GM12875 (cell line): ENCODE results near the gene PNLIPRP2.

Source experiments
- H3K4me3 ChIP-seq: one replicate; pipeline ENCODE4 v1.5.1; 2011; ENCODE audit warnings: low read depth, low read length, control low read depth
- TF ChIP-seq, protein P1 (sequence below): IDR thresholded peaks from 2 replicates; pipeline ENCODE4 v1.5.1; 2011; ENCODE audit warnings: low read depth, mild to moderate bottlenecking, control low read depth, inconsistent platforms, low read length, moderate library complexity, borderline replicate concordance; ENCODE audit not compliant: insufficient read depth

PNLIPRP2 gene

DNA sequence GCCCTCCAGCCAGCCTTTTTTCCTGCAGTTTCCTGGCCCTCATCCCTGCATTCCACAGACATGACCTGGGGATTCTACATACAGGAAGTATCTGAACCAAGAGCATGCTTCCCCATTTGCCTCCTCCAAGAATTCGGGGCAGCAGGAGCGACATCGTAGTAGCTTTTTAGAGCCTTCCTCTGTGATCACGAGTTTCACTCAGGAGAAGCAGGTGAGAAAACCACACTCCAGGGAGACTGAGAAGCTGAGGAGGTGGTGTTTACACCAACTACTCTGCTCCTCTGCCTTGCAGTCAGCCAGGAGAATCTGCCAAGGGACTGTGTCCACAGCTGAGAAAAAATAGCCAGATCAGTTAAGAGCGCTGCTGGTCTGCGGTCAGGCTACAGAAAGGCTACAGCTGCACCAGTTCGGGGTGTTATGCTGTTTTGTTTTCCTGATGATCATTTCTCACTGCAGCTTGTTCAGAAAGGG lies 67.5 kb downstream of the PNLIPRP2 start:
- TF ChIP-seq, protein P1, sequence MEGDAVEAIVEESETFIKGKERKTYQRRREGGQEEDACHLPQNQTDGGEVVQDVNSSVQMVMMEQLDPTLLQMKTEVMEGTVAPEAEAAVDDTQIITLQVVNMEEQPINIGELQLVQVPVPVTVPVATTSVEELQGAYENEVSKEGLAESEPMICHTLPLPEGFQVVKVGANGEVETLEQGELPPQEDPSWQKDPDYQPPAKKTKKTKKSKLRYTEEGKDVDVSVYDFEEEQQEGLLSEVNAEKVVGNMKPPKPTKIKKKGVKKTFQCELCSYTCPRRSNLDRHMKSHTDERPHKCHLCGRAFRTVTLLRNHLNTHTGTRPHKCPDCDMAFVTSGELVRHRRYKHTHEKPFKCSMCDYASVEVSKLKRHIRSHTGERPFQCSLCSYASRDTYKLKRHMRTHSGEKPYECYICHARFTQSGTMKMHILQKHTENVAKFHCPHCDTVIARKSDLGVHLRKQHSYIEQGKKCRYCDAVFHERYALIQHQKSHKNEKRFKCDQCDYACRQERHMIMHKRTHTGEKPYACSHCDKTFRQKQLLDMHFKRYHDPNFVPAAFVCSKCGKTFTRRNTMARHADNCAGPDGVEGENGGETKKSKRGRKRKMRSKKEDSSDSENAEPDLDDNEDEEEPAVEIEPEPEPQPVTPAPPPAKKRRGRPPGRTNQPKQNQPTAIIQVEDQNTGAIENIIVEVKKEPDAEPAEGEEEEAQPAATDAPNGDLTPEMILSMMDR: no peak
- no peak overlapping the region for H3K4me3 ChIP-seq

DNA sequence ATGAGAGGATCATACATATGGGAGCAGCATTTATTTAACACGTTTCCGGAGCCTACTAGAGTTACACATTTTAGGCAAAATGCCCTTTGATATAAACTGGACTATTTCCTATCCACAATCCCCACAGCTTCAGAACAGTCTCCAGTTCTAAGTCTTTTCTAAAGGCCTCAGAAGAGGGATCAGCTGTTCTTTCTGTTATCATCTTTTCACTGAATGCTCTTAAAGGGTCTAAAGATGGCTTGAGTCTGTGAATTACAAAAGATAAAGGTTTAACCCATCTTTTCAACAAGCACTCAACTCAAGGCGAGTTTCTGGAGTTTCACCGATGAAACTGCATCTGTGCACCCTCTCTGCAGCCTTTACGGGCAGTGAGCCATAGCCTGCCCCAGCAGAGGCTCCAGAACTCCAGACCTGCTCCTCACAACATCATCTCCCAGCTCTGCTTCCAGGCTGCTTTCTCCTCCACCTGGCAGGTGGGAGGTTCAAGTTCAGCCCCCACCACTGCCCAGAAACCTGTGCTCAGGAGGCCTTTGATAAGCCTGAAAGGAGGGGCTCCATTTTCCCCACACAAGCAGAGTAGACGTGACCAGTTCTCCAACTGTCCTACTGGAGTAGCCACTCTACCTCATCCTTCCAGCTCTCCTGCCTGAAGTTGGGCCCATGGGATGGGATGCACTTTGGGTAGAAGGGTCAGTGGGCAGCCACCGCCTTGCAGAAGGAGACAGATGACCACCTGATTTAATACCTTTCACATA lies 68.2 kb downstream of the PNLIPRP2 start:
- no peak overlapping the region for H3K4me3 ChIP-seq
- TF ChIP-seq, protein P1: no peak

- H3K4me3 ChIP-seq: no peak overlapping the region
- TF ChIP-seq, protein P1: no peak
Measured at GRCh38 chr10:116689744-116690143, 69.0 kb downstream of the PNLIPRP2 start.

DNA sequence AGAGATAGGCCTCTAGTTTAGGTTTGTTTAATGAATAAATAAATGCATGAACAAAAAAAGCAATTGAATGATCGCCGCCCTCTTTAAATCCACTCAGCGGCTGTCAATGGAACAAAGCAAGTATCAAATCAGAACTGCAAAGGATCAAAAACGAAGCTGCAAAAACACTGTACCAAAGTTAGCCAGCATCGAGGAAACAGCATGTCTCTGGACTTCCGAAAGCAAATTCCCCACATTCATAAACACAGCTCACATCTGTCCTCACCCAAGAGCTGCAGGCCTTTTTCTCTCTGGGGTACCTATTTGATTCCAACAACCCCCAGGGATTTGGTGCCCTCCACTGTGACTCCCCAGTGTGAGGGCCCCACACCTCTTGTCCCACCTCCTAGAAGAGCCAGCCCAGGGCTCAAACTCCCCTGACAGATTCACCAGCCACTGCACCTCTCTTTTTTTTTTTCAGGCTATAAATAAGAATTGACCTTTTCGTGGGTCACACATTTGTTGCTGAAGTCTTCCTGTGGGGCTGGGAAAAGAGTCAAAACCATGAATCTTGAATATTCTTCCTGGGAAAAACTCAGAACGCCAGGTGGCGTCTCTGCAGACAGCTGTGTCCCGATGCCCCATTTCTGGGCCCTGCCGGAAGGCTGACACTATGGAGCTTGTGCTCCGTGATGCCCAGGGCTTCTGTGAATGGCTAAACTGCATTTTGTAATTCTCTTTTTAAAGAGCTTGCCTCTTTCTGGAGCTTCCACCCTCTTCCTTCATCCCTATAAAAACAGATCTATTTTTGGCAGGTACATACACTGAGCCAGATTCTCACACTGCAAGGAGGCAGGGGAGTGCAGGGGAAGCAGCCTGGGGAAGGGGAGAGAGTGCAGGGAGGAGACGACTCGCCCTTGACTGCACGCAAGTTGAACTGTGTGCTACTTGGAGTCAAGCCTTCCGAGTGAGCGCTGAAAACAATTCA lies 69.9 kb downstream of the PNLIPRP2 start:
- no peak overlapping the region for H3K4me3 ChIP-seq
- TF ChIP-seq, protein P1: no peak

- TF ChIP-seq, protein P1: no peak
- no peak overlapping the region for H3K4me3 ChIP-seq
Measured at GRCh38 chr10:116691635-116692034, 70.9 kb downstream of the PNLIPRP2 start.

- TF ChIP-seq, protein P1: no peak
- no peak overlapping the region for H3K4me3 ChIP-seq
Measured at GRCh38 chr10:116692225-116692624, 71.5 kb downstream of the PNLIPRP2 start.
